Mesenchymal stem cell (in vitro differentiated cells and primary cell): ENCODE data around the gene RAD51B.

ENCODE experiments used
- DNase-seq: peaks from one replicate; pipeline ENCODE4 v3.0.0-alpha.2; 2013
- H2AFZ ChIP-seq: one replicate; pipeline ENCODE4 v1.6.1; 2013; ENCODE audit warnings: low read depth, mild to moderate bottlenecking, control low read depth, inconsistent platforms, low read length, moderate library complexity
- H2AK5ac ChIP-seq: 2 replicates; pipeline ENCODE4 v1.6.1; 2013; ENCODE audit warnings: low read length, moderate library complexity, mild to moderate bottlenecking, inconsistent platforms; ENCODE audit not compliant: severe bottlenecking
- H2BK120ac ChIP-seq: one replicate; pipeline ENCODE4 v1.6.1; 2013; ENCODE audit warnings: low read depth, mild to moderate bottlenecking, inconsistent platforms, low read length, moderate library complexity
- H2BK12ac ChIP-seq, 2 experiments: one replicate each; pipeline ENCODE4 v1.6.1; 2013; ENCODE audit warnings: inconsistent platforms in 2 of 2, low read length in 2 of 2, mild to moderate bottlenecking in 2 of 2, moderate library complexity in 2 of 2, control low read depth in 1 of 2
- H2BK15ac ChIP-seq: one replicate; pipeline ENCODE4 v1.6.1; 2013; ENCODE audit warnings: mild to moderate bottlenecking, low read depth, inconsistent platforms; ENCODE audit not compliant: poor library complexity, severe bottlenecking
- H2BK5ac ChIP-seq: 2 replicates; pipeline ENCODE4 v1.6.1; 2013; ENCODE audit warnings: low read depth, mild to moderate bottlenecking, low read length, control low read depth, inconsistent platforms; ENCODE audit not compliant: poor library complexity, severe bottlenecking
- H3K14ac ChIP-seq, 2 experiments: one replicate each; pipeline ENCODE4 v1.6.1; 2013; ENCODE audit warnings: inconsistent platforms in 2 of 2, low read length in 2 of 2, control low read depth in 1 of 2, mild to moderate bottlenecking in 1 of 2, moderate library complexity in 1 of 2
- H3K18ac ChIP-seq, 2 experiments: one replicate each; pipeline ENCODE4 v1.6.1; 2013; ENCODE audit warnings: inconsistent platforms in 2 of 2, low read length in 2 of 2, control low read depth in 1 of 2, low read depth in 1 of 2, mild to moderate bottlenecking in 1 of 2
- H3K23ac ChIP-seq, 2 experiments: one replicate each; pipeline ENCODE4 v1.6.1; 2013; ENCODE audit warnings: inconsistent platforms in 2 of 2, low read length in 2 of 2, mild to moderate bottlenecking in 2 of 2, moderate library complexity in 2 of 2, control low read depth in 1 of 2
- H3K27ac ChIP-seq: 2 replicates; pipeline ENCODE4 v1.5.1; 2013; ENCODE audit warnings: mild to moderate bottlenecking, moderate library complexity, low read length, control low read depth, inconsistent platforms; ENCODE audit not compliant: poor library complexity, severe bottlenecking
- H3K27me3 ChIP-seq, 2 experiments: 2 replicates each; pipeline versions ENCODE4 v1.6.1 to v1.7.0; 2013; ENCODE audit warnings: low read length in 2 of 2, mild to moderate bottlenecking in 2 of 2, moderate library complexity in 2 of 2, control low read depth in 1 of 2, inconsistent platforms in 1 of 2; ENCODE audit not compliant: control insufficient read depth in 1 of 2, insufficient read depth in 1 of 2
- H3K36me3 ChIP-seq, 2 experiments: 2 replicates each; pipeline versions ENCODE4 v1.6.1 to v1.7.0; 2013; ENCODE audit warnings: low read length in 2 of 2, control low read depth in 1 of 2, inconsistent platforms in 1 of 2, low read depth in 1 of 2, mild to moderate bottlenecking in 1 of 2; ENCODE audit not compliant: insufficient read depth in 2 of 2, control insufficient read depth in 1 of 2
- H3K4ac ChIP-seq, 2 experiments: one replicate each; pipeline ENCODE4 v1.6.1; 2013; ENCODE audit warnings: inconsistent platforms in 2 of 2, low read length in 2 of 2, mild to moderate bottlenecking in 2 of 2, moderate library complexity in 2 of 2, control low read depth in 1 of 2, low read depth in 1 of 2
- H3K4me1 ChIP-seq: 2 replicates; pipeline ENCODE4 v1.6.1; 2013; ENCODE audit warnings: low read depth, low read length, control low read depth; ENCODE audit not compliant: control insufficient read depth, insufficient read depth
- H3K4me2 ChIP-seq: 2 replicates; pipeline ENCODE4 v1.6.1; 2013; ENCODE audit warnings: low read length, mild to moderate bottlenecking, inconsistent platforms; ENCODE audit not compliant: poor library complexity, severe bottlenecking
- H3K4me3 ChIP-seq, 2 experiments: 2 replicates each; pipeline versions ENCODE4 v1.5.1 to v1.7.0; 2013; ENCODE audit warnings: low read length in 2 of 2, mild to moderate bottlenecking in 2 of 2, control low read depth in 1 of 2, low read depth in 1 of 2; ENCODE audit not compliant: insufficient read depth in 1 of 2
- H3K79me1 ChIP-seq: replicated peaks from 2 replicates; pipeline ENCODE4 v1.6.1; 2013; ENCODE audit warnings: mild to moderate bottlenecking, control low read depth, low read length, inconsistent platforms; ENCODE audit not compliant: poor library complexity, severe bottlenecking
- H3K9ac ChIP-seq: 2 replicates; pipeline ENCODE4 v1.7.0; 2013; ENCODE audit warnings: mild to moderate bottlenecking, low read length, moderate library complexity
- H3K9me3 ChIP-seq: 2 replicates; pipeline ENCODE4 v1.7.0; 2013; ENCODE audit warnings: mild to moderate bottlenecking, low read length; ENCODE audit not compliant: control insufficient read depth
- H4K8ac ChIP-seq: one replicate; pipeline ENCODE4 v1.6.1; 2013; ENCODE audit warnings: inconsistent platforms, mild to moderate bottlenecking, low read length, moderate library complexity
- H4K91ac ChIP-seq: one replicate; pipeline ENCODE4 v1.6.1; 2013; ENCODE audit warnings: mild to moderate bottlenecking, low read length, inconsistent platforms
- WGBS: methylation state at CpG from one replicate; pipeline ENCODE4 v1.1.7; 2013; ENCODE audit warnings: mixed read lengths; 5-methylcytosine and 5-hydroxymethylcytosine counted together

RAD51B gene

GRCh38 chr14:67944605-67945004, 125.0 kb downstream of the RAD51B start:
- Histone ChIP-seq H2BK15ac (no peak overlapping the region), H3K27me3 (no peaks in the 10 kb centered on the region), H3K9ac (peak overlapping the region; percentile 82), H3K36me3 (no peaks in the 10 kb centered on the region), H3K9me3 (no peaks in the 10 kb centered on the region), H4K91ac (no peak overlapping the region), H3K18ac (peak overlapping the region in 1 of 2 experiments; percentile 58), H3K27ac (peak overlapping the region; percentile 45), H3K4me3 (no peak overlapping the region), H3K23ac (no peak overlapping the region), H3K4me1 (no peaks in the 10 kb centered on the region), H2BK5ac (peak overlapping the region; percentile 70), H2AFZ (no peak overlapping the region), H2AK5ac (peak overlapping the region; percentile 66), H3K4me2 (no peak overlapping the region), H3K14ac (no peak overlapping the region), H3K4ac (peak overlapping the region in 1 of 2 experiments; percentile 69), H2BK120ac (peak overlapping the region; percentile 15), H3K79me1 (no peaks in the 10 kb centered on the region), H4K8ac (no peak overlapping the region), H2BK12ac (no peak overlapping the region)
- 92% methylated on average over 1 of the region's 1 CpG for WGBS
- DNase-seq, result no peak

- Histone ChIP-seq H2BK15ac (no peak overlapping the region), H2AFZ (no peak overlapping the region), H4K91ac (no peak overlapping the region), H2BK120ac (no peak overlapping the region), H3K4me2 (no peak overlapping the region), H4K8ac (no peak overlapping the region), H3K79me1 (no peaks in the 10 kb centered on the region), H3K27me3 (no peaks in the 10 kb centered on the region), H3K4ac (peak overlapping the region in 1 of 2 experiments; percentile 40), H3K4me1 (no peaks in the 10 kb centered on the region), H3K9me3 (no peaks in the 10 kb centered on the region), H3K23ac (no peak overlapping the region), H2BK12ac (no peak overlapping the region), H3K14ac (no peak overlapping the region), H3K36me3 (no peaks in the 10 kb centered on the region), H2AK5ac (no peak overlapping the region), H3K27ac (no peak overlapping the region), H3K9ac (no peak overlapping the region), H3K4me3 (no peak overlapping the region), H2BK5ac (no peak overlapping the region), H3K18ac (no peak overlapping the region)
- DNase-seq, result no peak
- 95% methylated on average over 3 of the region's 4 CpGs for WGBS
Observed at GRCh38 chr14:67949771-67950170, 130.2 kb downstream of the RAD51B start.

- H3K36me3 ChIP-seq, result no peaks in the 10 kb centered on the region
- no peaks in the 10 kb centered on the region for H3K9me3 ChIP-seq
- no peak overlapping the region for H2AFZ ChIP-seq
- no peak overlapping the region for H2BK120ac ChIP-seq
- H3K18ac ChIP-seq, result no peak overlapping the region
- no peak for DNase-seq
- H2BK5ac ChIP-seq, result no peak overlapping the region
- no peak overlapping the region for H3K9ac ChIP-seq
- H3K4me2 ChIP-seq, result no peak overlapping the region
- H3K14ac ChIP-seq, result no peak overlapping the region
- H3K4ac ChIP-seq, result no peak overlapping the region
- no peak overlapping the region for H4K91ac ChIP-seq
- no peak overlapping the region for H3K23ac ChIP-seq
- H3K4me3 ChIP-seq, result no peak overlapping the region
- no peak overlapping the region for H2BK12ac ChIP-seq
- H3K27ac ChIP-seq, result no peak overlapping the region
- no peak overlapping the region for H2AK5ac ChIP-seq
- no peaks in the 10 kb centered on the region for H3K27me3 ChIP-seq
- no peak overlapping the region for H4K8ac ChIP-seq
- WGBS, result no CpG with 5 or more reads among the region's 1 CpG
- H2BK15ac ChIP-seq, result no peak overlapping the region
- H3K79me1 ChIP-seq, result no peaks in the 10 kb centered on the region
- H3K4me1 ChIP-seq, result no peaks in the 10 kb centered on the region
Observed at GRCh38 chr14:67950386-67950785, 130.8 kb downstream of the RAD51B start.

- DNase-seq, result peak; percentile 28
- no peak overlapping the region for H3K18ac ChIP-seq
- H3K14ac ChIP-seq, result no peak overlapping the region
- no peaks in the 10 kb centered on the region for H3K9me3 ChIP-seq
- no peak overlapping the region for H2BK15ac ChIP-seq
- H4K8ac ChIP-seq, result no peak overlapping the region
- H3K27ac ChIP-seq, result no peak overlapping the region
- peak overlapping the region; percentile 70 for H3K9ac ChIP-seq
- H3K27me3 ChIP-seq, result no peaks in the 10 kb centered on the region
- H2BK12ac ChIP-seq, result no peak overlapping the region
- H2BK120ac ChIP-seq, result no peak overlapping the region
- H4K91ac ChIP-seq, result no peak overlapping the region
- H3K4me2 ChIP-seq, result no peak overlapping the region
- no peak overlapping the region for H2BK5ac ChIP-seq
- no peak overlapping the region for H2AK5ac ChIP-seq
- H3K4me3 ChIP-seq, result no peak overlapping the region
- no peak overlapping the region for H3K4ac ChIP-seq
- H3K23ac ChIP-seq, result no peak overlapping the region
- whole genome bisulfite sequencing, result 93% methylated on average over 2 of the region's 2 CpGs
- no peaks in the 10 kb centered on the region for H3K4me1 ChIP-seq
- no peak overlapping the region for H2AFZ ChIP-seq
- no peaks in the 10 kb centered on the region for H3K36me3 ChIP-seq
- no peaks in the 10 kb centered on the region for H3K79me1 ChIP-seq
Observed at GRCh38 chr14:67951529-67952135, 132.1 kb downstream of the RAD51B start.
